HEK293 (cell line): Measurements from ENCODE around the gene TIAM1.

Source experiments
- KLF10 ChIP-seq: fragments of 450-650 bp; IDR thresholded peaks from 2 replicates; pipeline ENCODE4 v1.5.1; 2018; ENCODE audit warnings: missing biosample characterization, mild to moderate bottlenecking, missing genetic modification characterization
- OVOL3 ChIP-seq: fragments of 450-650 bp; formaldehyde crosslinking; IDR thresholded peaks from 2 replicates; pipeline ENCODE4 v1.5.1; 2016; ENCODE audit warnings: missing biosample characterization, missing genetic modification characterization
- SETDB1 ChIP-seq: IDR thresholded peaks from one replicate; pipeline ENCODE4 v1.6.1; 2017; ENCODE audit warnings: mild to moderate bottlenecking, low read length, moderate library complexity, mixed read lengths; ENCODE audit not compliant: insufficient read length
- TCF7L2 ChIP-seq: IDR thresholded peaks from 2 replicates; pipeline ENCODE4 v1.6.1; 2011; ENCODE audit warnings: low read depth, mild to moderate bottlenecking, inconsistent platforms, low read length, moderate library complexity, borderline replicate concordance
- ZNF138 ChIP-seq: fragments of 450-650 bp; formaldehyde crosslinking; IDR thresholded peaks from 2 replicates; pipeline ENCODE4 v1.5.1; 2016; ENCODE audit warnings: missing biosample characterization, missing genetic modification characterization, borderline replicate concordance
- ZNF433 ChIP-seq: fragments of 450-650 bp; formaldehyde crosslinking; IDR thresholded peaks from 2 replicates; pipeline ENCODE4 v1.5.1; 2016; ENCODE audit warnings: missing biosample characterization, missing genetic modification characterization, low read depth
- ZNF600 ChIP-seq: fragments of 450-650 bp; formaldehyde crosslinking; IDR thresholded peaks from 2 replicates; pipeline ENCODE4 v1.5.1; 2016; ENCODE audit warnings: missing biosample characterization, missing genetic modification characterization
- ZNF623 ChIP-seq: fragments of 450-650 bp; formaldehyde crosslinking; IDR thresholded peaks from 2 replicates; pipeline ENCODE4 v1.5.1; 2016; ENCODE audit warnings: missing biosample characterization, missing genetic modification characterization
- ZNF792 ChIP-seq: fragments of 450-650 bp; formaldehyde crosslinking; IDR thresholded peaks from 2 replicates; pipeline ENCODE4 v1.5.1; 2016; ENCODE audit warnings: missing biosample characterization, missing genetic modification characterization
- TF ChIP-seq, protein P1 (sequence below): fragments of 450-650 bp; formaldehyde crosslinking; IDR thresholded peaks from 2 replicates; pipeline ENCODE4 v1.5.1; 2016; ENCODE audit warnings: missing biosample characterization, missing genetic modification characterization
- TF ChIP-seq, protein P2 (sequence below): fragments of 450-650 bp; formaldehyde crosslinking; optimal IDR thresholded peaks from 2 replicates; pipeline ENCODE3; 2016; ENCODE audit warnings: missing biosample characterization, mild to moderate bottlenecking, missing genetic modification characterization
- TF ChIP-seq, protein P3 (sequence below): fragments of 450-650 bp; formaldehyde crosslinking; IDR thresholded peaks from 2 replicates; pipeline ENCODE4 v1.5.1; 2016; ENCODE audit warnings: missing biosample characterization, missing genetic modification characterization

DNA sequence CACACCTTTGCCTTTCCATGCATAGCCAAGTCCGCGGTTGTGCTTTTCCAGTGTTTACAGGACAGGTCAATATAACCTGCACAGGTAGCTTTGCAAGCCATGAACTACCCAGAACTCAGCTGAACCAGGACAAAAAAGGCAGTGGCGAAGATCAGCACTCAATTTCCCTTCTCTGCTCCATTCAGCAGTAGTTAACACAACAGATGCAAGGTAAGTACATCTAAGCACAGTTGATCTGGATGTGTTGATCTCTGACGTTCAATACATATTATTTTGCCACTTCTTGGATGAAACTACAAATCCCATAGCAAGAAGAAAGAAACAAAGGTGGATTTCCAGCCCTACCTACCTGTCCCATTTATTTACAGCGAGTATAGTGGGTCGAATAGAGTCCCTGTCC, 159.2 kb downstream of the TIAM1 start:
- TF ChIP-seq, protein P1, sequence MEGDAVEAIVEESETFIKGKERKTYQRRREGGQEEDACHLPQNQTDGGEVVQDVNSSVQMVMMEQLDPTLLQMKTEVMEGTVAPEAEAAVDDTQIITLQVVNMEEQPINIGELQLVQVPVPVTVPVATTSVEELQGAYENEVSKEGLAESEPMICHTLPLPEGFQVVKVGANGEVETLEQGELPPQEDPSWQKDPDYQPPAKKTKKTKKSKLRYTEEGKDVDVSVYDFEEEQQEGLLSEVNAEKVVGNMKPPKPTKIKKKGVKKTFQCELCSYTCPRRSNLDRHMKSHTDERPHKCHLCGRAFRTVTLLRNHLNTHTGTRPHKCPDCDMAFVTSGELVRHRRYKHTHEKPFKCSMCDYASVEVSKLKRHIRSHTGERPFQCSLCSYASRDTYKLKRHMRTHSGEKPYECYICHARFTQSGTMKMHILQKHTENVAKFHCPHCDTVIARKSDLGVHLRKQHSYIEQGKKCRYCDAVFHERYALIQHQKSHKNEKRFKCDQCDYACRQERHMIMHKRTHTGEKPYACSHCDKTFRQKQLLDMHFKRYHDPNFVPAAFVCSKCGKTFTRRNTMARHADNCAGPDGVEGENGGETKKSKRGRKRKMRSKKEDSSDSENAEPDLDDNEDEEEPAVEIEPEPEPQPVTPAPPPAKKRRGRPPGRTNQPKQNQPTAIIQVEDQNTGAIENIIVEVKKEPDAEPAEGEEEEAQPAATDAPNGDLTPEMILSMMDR (tag by site-specific recombination): no peak
- TF ChIP-seq OVOL3 (tag by site-specific recombination) (no peak), SETDB1 (no peak), ZNF433 (tag by site-specific recombination) (no peak), ZNF600 (tag by site-specific recombination) (no peak), KLF10 (tag by site-specific recombination) (no peak), ZNF138 (no peak), TCF7L2 (no peak), ZNF623 (no peak), ZNF792 (tag by site-specific recombination) (no peak)
- TF ChIP-seq, protein P2, sequence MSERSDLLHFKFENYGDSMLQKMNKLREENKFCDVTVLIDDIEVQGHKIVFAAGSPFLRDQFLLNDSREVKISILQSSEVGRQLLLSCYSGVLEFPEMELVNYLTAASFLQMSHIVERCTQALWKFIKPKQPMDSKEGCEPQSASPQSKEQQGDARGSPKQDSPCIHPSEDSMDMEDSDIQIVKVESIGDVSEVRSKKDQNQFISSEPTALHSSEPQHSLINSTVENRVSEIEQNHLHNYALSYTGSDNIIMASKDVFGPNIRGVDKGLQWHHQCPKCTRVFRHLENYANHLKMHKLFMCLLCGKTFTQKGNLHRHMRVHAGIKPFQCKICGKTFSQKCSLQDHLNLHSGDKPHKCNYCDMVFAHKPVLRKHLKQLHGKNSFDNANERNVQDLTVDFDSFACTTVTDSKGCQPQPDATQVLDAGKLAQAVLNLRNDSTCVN (tag by site-specific recombination): no peak
- TF ChIP-seq, protein P3, sequence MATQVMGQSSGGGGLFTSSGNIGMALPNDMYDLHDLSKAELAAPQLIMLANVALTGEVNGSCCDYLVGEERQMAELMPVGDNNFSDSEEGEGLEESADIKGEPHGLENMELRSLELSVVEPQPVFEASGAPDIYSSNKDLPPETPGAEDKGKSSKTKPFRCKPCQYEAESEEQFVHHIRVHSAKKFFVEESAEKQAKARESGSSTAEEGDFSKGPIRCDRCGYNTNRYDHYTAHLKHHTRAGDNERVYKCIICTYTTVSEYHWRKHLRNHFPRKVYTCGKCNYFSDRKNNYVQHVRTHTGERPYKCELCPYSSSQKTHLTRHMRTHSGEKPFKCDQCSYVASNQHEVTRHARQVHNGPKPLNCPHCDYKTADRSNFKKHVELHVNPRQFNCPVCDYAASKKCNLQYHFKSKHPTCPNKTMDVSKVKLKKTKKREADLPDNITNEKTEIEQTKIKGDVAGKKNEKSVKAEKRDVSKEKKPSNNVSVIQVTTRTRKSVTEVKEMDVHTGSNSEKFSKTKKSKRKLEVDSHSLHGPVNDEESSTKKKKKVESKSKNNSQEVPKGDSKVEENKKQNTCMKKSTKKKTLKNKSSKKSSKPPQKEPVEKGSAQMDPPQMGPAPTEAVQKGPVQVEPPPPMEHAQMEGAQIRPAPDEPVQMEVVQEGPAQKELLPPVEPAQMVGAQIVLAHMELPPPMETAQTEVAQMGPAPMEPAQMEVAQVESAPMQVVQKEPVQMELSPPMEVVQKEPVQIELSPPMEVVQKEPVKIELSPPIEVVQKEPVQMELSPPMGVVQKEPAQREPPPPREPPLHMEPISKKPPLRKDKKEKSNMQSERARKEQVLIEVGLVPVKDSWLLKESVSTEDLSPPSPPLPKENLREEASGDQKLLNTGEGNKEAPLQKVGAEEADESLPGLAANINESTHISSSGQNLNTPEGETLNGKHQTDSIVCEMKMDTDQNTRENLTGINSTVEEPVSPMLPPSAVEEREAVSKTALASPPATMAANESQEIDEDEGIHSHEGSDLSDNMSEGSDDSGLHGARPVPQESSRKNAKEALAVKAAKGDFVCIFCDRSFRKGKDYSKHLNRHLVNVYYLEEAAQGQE (tag by site-specific recombination): no peak
